ENCODE results near the gene BTBD9. TPM values are rescaled to one million over a fixed set of nuclear protein-coding genes. Genes with fewer than 3 reads are reported as not detected.

Gene BTBD9
- total and polyA plus RNA-seq, 3 donors from 2014 or later, result 11.4 to 32.8 (median 29.5) TPM

DNA sequence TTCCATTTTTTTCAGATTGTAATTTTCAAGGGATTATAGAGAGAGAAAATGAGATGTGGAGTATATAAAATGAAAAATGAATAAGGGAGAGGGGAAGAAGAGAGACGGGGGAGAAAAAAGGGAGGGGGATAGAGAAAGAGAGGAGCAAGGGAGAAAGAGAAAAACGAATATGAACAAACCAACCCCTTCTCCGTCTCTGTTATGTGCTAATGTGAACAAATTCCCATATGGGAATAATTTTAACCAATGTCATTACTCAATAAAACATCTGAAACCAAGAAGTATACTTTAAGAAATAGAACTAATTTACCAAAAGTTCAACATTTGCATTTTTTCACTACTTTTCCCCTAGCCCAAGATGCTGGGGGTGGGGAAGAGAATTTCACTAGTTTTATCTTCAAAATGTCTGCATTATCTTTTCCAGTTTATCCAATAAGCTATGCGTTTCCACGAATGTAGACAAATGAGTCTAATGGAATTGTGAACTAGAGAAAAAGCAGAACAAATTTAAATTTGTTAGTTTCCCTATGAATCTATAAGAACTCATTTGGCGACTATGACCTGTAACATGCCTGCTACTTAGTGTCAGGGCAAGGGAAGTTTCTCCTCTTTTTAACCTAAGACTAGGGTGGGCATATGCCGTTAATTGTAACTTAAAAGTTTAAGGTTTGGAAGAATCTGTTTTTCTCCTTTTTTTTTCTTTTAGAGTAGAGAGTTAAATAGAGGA is 286.3 kb downstream of the BTBD9 start:
- no peak overlapping the region for H3K4me3 ChIP-seq
- intact Hi-C loops (cut with DNase I; ENCODE audit: low total_unique reads), result no loop called here
- no peaks in the 10 kb centered on the region for H3K9me3 ChIP-seq
- H3K27ac ChIP-seq, result no peak overlapping the region
- peaks cover 14% of the 10 kb centered on the region for H3K4me1 ChIP-seq
- no peak for DNase-seq
- WGBS, 2 donors, result 86 to 88% methylated on average over 7 of the region's 7 CpGs
- no peaks in the 10 kb centered on the region for H3K36me3 ChIP-seq (ENCODE audit: low read depth, missing control alignments)
- no peaks in the 10 kb centered on the region for H3K27me3 ChIP-seq
- no peak for TF ChIP-seq POLR2A (IDR thresholded peaks at IDR 0.05)
- TF ChIP-seq, protein P1, sequence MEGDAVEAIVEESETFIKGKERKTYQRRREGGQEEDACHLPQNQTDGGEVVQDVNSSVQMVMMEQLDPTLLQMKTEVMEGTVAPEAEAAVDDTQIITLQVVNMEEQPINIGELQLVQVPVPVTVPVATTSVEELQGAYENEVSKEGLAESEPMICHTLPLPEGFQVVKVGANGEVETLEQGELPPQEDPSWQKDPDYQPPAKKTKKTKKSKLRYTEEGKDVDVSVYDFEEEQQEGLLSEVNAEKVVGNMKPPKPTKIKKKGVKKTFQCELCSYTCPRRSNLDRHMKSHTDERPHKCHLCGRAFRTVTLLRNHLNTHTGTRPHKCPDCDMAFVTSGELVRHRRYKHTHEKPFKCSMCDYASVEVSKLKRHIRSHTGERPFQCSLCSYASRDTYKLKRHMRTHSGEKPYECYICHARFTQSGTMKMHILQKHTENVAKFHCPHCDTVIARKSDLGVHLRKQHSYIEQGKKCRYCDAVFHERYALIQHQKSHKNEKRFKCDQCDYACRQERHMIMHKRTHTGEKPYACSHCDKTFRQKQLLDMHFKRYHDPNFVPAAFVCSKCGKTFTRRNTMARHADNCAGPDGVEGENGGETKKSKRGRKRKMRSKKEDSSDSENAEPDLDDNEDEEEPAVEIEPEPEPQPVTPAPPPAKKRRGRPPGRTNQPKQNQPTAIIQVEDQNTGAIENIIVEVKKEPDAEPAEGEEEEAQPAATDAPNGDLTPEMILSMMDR (IDR thresholded peaks at IDR 0.05), result no peak

DNA sequence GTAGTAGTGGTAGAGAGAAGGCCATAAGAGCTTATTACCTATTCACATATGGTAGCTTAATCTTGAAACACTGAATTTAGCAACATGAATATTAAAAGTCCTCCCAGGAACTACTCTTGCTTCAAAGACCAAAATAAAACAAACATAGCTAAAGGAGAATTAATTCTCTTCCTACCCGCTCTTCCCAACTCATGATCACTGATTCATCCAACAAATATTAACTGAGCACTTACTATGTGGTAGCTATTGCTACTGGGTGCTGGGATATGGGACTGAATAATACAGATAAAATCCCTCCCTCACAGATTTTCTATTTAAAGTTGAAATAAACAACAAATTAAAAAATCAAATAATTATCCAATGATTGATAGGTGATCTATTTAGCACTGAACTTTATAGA is 287.1 kb downstream of the BTBD9 start:
- intact Hi-C loops (cut with DNase I; ENCODE audit: low total_unique reads), result no loop called here
- Histone ChIP-seq H3K9me3 (no peaks in the 10 kb centered on the region), H3K27ac (no peak overlapping the region), H3K4me1 (peaks cover 16% of the 10 kb centered on the region), H3K36me3 (ENCODE audit: low read depth, missing control alignments) (no peaks in the 10 kb centered on the region), H3K4me3 (no peak overlapping the region), H3K27me3 (no peaks in the 10 kb centered on the region)
- no peak for DNase-seq
- TF ChIP-seq POLR2A (IDR thresholded peaks at IDR 0.05), result no peak
- TF ChIP-seq, protein P1 (IDR thresholded peaks at IDR 0.05), result no peak
- 96 to 100% methylated on average over 1 of the region's 1 CpG for WGBS, 2 donors

DNA sequence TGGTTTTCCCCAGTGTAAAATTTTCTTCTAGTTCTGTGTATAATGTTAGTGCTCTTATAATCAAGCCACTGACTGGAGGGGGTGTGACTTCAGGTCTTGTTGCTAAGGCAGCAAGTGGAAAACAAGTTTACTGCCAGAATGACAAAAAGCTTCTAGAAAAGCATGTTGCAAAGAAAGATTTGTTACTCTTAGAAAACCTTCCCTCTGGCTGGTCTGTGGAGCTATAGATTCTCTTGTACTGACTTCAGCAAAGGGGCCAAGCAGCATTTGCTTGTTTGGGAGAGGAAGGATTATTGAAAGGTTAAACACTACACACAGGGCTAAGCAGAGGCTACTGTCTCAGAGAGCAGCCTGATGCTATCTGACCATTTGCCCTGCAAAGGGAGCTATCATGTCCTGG is 288.8 kb downstream of the BTBD9 start:
- Histone ChIP-seq H3K36me3 (ENCODE audit: low read depth, missing control alignments) (no peaks in the 10 kb centered on the region), H3K4me3 (no peak overlapping the region), H3K27me3 (no peaks in the 10 kb centered on the region), H3K27ac (no peak overlapping the region), H3K4me1 (peaks cover 14% of the 10 kb centered on the region), H3K9me3 (no peaks in the 10 kb centered on the region)
- TF ChIP-seq POLR2A (IDR thresholded peaks at IDR 0.05), result no peak
- intact Hi-C loops (cut with DNase I; ENCODE audit: low total_unique reads), result no loop called here
- DNase-seq, result no peak

- TF ChIP-seq, protein P1 (IDR thresholded peaks at IDR 0.05), result no peak
- TF ChIP-seq POLR2A (IDR thresholded peaks at IDR 0.05), result no peak
- Histone ChIP-seq H3K4me1 (peaks cover 14% of the 10 kb centered on the region), H3K9me3 (no peaks in the 10 kb centered on the region), H3K27me3 (no peaks in the 10 kb centered on the region), H3K36me3 (ENCODE audit: low read depth, missing control alignments) (no peaks in the 10 kb centered on the region), H3K27ac (no peak overlapping the region), H3K4me3 (no peak overlapping the region)
- intact Hi-C loops (cut with DNase I; ENCODE audit: low total_unique reads), result no loop called here
- DNase-seq, result no peak
- 93 to 95% methylated on average over 4 of the region's 4 CpGs for WGBS, 2 donors
These were observed 289.5 kb downstream of the BTBD9 start for GRCh38 chr6:38350220-38350619.

DNA sequence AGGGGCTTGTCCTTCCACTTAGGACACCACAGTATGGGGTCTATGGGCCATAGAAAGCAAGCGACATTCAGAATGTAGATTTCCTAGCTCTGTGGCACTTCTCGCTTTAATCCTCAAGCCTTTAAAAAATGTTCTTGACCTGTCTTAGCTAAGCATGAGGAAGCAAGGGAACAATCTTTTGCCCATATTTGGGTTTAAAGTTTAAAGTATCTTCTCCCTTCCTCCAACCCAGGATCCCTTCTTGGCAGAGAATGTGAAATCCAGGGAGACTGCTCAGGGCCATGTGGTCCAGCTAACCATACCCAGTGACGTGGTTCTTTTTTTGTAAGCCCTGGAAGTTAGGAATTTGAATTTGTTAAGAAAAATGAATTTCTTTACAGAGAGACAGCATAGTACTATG is 289.9 kb downstream of the BTBD9 start:
- Histone ChIP-seq H3K27ac (no peak overlapping the region), H3K9me3 (no peaks in the 10 kb centered on the region), H3K4me1 (peaks cover 14% of the 10 kb centered on the region), H3K27me3 (no peaks in the 10 kb centered on the region), H3K4me3 (no peak overlapping the region), H3K36me3 (ENCODE audit: low read depth, missing control alignments) (no peaks in the 10 kb centered on the region)
- intact Hi-C loops (cut with DNase I; ENCODE audit: low total_unique reads), result no loop called here
- no peak for DNase-seq
- WGBS, 2 donors, result 66 to 83% methylated on average over 3 of the region's 3 CpGs
- TF ChIP-seq, protein P1 (IDR thresholded peaks at IDR 0.05), result no peak
- TF ChIP-seq POLR2A (IDR thresholded peaks at IDR 0.05), result no peak
